ENCODE measurements around the gene DVL2.

- no peak for TF ChIP-seq ZNF274 (IDR thresholded peaks at IDR 0.05; ENCODE audit: low read length)
- TF ChIP-seq ZNF274 (tag by site-specific recombination; IDR thresholded peaks at IDR 0.05; ENCODE audit: borderline replicate concordance): no peak
- no peak for TF ChIP-seq PRDM6 (tag by site-specific recombination; IDR thresholded peaks at IDR 0.05)
- no peak for TF ChIP-seq CTCF (tag by site-specific recombination; IDR thresholded peaks at IDR 0.05)
- no peak for TF ChIP-seq REST (tag by site-specific recombination; IDR thresholded peaks at IDR 0.05)
- no peak for TF ChIP-seq MZF1 (tag by site-specific recombination; IDR thresholded peaks at IDR 0.05; ENCODE audit: borderline replicate concordance)
- no peak for TF ChIP-seq ZBTB7A (tag by site-specific recombination; IDR thresholded peaks at IDR 0.05; ENCODE audit: low read depth)
Measured at GRCh38 chr17:7249830-7250229, 15.5 kb upstream of the DVL2 start.

Measured in HEK293 (cell line).